H1 (cell line): ENCODE results near the gene PGBD5. TPM values are rescaled to one million over a fixed set of nuclear protein-coding genes. Genes with fewer than 3 reads are reported as not detected.

Experiments
- ATF2 ChIP-seq: IDR thresholded peaks from 2 replicates; pipeline ENCODE4 v1.6.1; 2012; ENCODE audit warnings: low read length, inconsistent platforms
- HDAC2 ChIP-seq, 2 experiments: fragments of 300-600 bp in 1 of 2; sonication (generic) in 1 of 2; IDR thresholded peaks; 2 replicates each; pipeline ENCODE4 v1.6.1; 2011 to 2012; ENCODE audit warnings: low read depth in 2 of 2, low read length in 2 of 2, mild to moderate bottlenecking in 2 of 2, moderate library complexity in 2 of 2, borderline replicate concordance in 1 of 2, inconsistent platforms in 1 of 2
- SIRT6 ChIP-seq: IDR thresholded peaks from one replicate; pipeline ENCODE4 v1.7.1; 2012; ENCODE audit warnings: low read length, inconsistent platforms
- USF2 ChIP-seq: IDR thresholded peaks from 2 replicates; pipeline ENCODE4 v1.6.1; 2011; ENCODE audit warnings: low read length, improper control_type of control experiment
- YY1 ChIP-seq: IDR thresholded peaks from 2 replicates; pipeline ENCODE4 v1.6.1; 2011; ENCODE audit warnings: low read depth, mild to moderate bottlenecking, low read length
- polyA plus RNA-seq, 7 experiments: library from polyadenylated mRNA; depleted of rRNA in 3 of 7; stranded (reverse) in 5 of 7; unstranded in 2 of 7; fragments of >200 nt in 5 of 7; fragments of 200-250 nt in 2 of 7; gene quantifications; 1 replicate in 5 of 7; 2 replicates in 1 of 7; 4 replicates in 1 of 7; pipeline versions ENCODE4 v1.2.1 to v1.2.3, GENCODE V29; 2011 to 2013; ENCODE audit warnings: missing spikeins in 2 of 7, mixed read lengths in 2 of 7
- total RNA-seq: library from RNA; stranded (reverse); fragmentation: NEBNext Ultra II Directional; extraction: Animal tissue kit (Norgen Biotek cat#: 25700); gene quantifications from 2 replicates; pipeline ENCODE4 v1.2.1, GENCODE V29; 2021

PGBD5 gene
- total and polyA plus RNA-seq, 2 of the 8 experiments (the other 6 are each of a cell fraction or from before 2014, with no cell fraction given): 16.3 to 18.4 TPM

GRCh38 chr1:230332575-230333066, 93.5 kb downstream of the PGBD5 start (continued):
- no peak for TF ChIP-seq USF2
- no peak for TF ChIP-seq ATF2
- peak; percentile 84; the same call in 1 of the 2 replicates for TF ChIP-seq YY1
- peak in 1 of 2 experiments; percentile 32; a peak in 1 of 4 replicates for TF ChIP-seq HDAC2 (IDR thresholded peaks at IDR 0.05; ENCODE audit: borderline replicate concordance in 1 of 2, low read depth in 2 of 2, low read length in 2 of 2)
- no peak for TF ChIP-seq SIRT6
